IMR-90 (cell line): Measurements from ENCODE around the gene CDR2. TPM values are rescaled to one million over a fixed set of nuclear protein-coding genes. Genes with fewer than 3 reads are reported as not detected.

Experiments
- ATAC-seq: fragments of 200-7000 bp; cut with Tn5 transposase; 2 replicates; pipeline ENCODE4 v1.9.1; 2020; ENCODE audit warnings: low read depth, mild to moderate bottlenecking, moderate library complexity
- BruUV-seq: library from RNA; stranded (reverse); fragments of 400-500 nt; replicated peaks from 2 replicates; lab custom pipeline; 2021; lab: Mats Ljungman, UMichigan
- CTCF ChIA-PET: fragments of 300-600 bp; formaldehyde crosslinking; extraction: SDS; loops from one replicate; lab custom pipeline; 2021; ENCODE audit warnings: antibody characterized with exemption; lab: Yijun Ruan, JAX
- POLR2A ChIA-PET: fragments of 300-600 bp; sonication (Branson Sonifier 250); formaldehyde crosslinking; loops from one replicate; lab custom pipeline; 2022; ENCODE audit warnings: antibody characterized with exemption; ENCODE audit not compliant: unreplicated experiment; lab: Charles Lee
- DNase-seq: peaks from one replicate; pipeline ENCODE4 v3.0.0; 2013
- H2AFZ ChIP-seq: replicated peaks from 2 replicates; pipeline ENCODE3; 2013; ENCODE audit warnings: low read length, mild to moderate bottlenecking; ENCODE audit not compliant: poor library complexity
- H2AK5ac ChIP-seq: 2 replicates; pipeline ENCODE4 v1.6.1; 2013; ENCODE audit warnings: low read depth, low read length, inconsistent platforms
- H2AK9ac ChIP-seq: replicated peaks from 2 replicates; pipeline ENCODE3; 2013; ENCODE audit warnings: mild to moderate bottlenecking, low read depth, low read length, moderate library complexity; ENCODE audit not compliant: poor library complexity
- H2BK120ac ChIP-seq: 2 replicates; pipeline ENCODE4 v1.6.1; 2013; ENCODE audit warnings: low read depth, low read length, inconsistent platforms
- H2BK15ac ChIP-seq: 3 replicates; pipeline ENCODE4 v1.6.1; 2013; ENCODE audit warnings: low read depth, low read length, inconsistent platforms
- H2BK20ac ChIP-seq: 2 replicates; pipeline ENCODE4 v1.6.1; 2013; ENCODE audit warnings: low read depth, mild to moderate bottlenecking, inconsistent platforms, low read length, moderate library complexity
- H2BK5ac ChIP-seq: 2 replicates; pipeline ENCODE4 v1.6.1; 2013; ENCODE audit warnings: mild to moderate bottlenecking, low read depth, low read length, inconsistent platforms; ENCODE audit not compliant: poor library complexity, severe bottlenecking
- H3K14ac ChIP-seq: replicated peaks from 2 replicates; pipeline ENCODE4 v1.6.1; 2013; ENCODE audit warnings: low read depth, low read length, inconsistent platforms
- H3K18ac ChIP-seq: 2 replicates; pipeline ENCODE4 v1.6.1; 2013; ENCODE audit warnings: low read depth, low read length, control low read depth
- H3K23ac ChIP-seq: 2 replicates; pipeline ENCODE4 v1.6.1; 2013; ENCODE audit warnings: low read depth, low read length, inconsistent platforms
- H3K27ac ChIP-seq: 2 replicates; pipeline ENCODE4 v1.5.1; 2013; ENCODE audit warnings: mild to moderate bottlenecking, control low read depth, low read length; ENCODE audit not compliant: insufficient read depth
- H3K27me3 ChIP-seq: 2 replicates; pipeline ENCODE4 v1.6.1; 2013; ENCODE audit warnings: low read length; ENCODE audit not compliant: control insufficient read depth, insufficient read depth
- H3K36me3 ChIP-seq: 2 replicates; pipeline ENCODE4 v1.6.1; 2013; ENCODE audit warnings: low read length, mixed read lengths; ENCODE audit not compliant: control insufficient read depth, insufficient read depth
- H3K4ac ChIP-seq: 2 replicates; pipeline ENCODE4 v1.6.1; 2013; ENCODE audit warnings: low read depth, low read length, inconsistent platforms
- H3K4me1 ChIP-seq: 2 replicates; pipeline ENCODE4 v1.6.1; 2013; ENCODE audit warnings: low read length, mixed read lengths; ENCODE audit not compliant: control insufficient read depth, insufficient read depth
- H3K4me2 ChIP-seq: 2 replicates; pipeline ENCODE4 v1.6.1; 2013; ENCODE audit warnings: low read depth, mild to moderate bottlenecking, control low read depth, low read length, moderate library complexity
- H3K4me3 ChIP-seq: 2 replicates; pipeline ENCODE4 v1.5.1; 2013; ENCODE audit warnings: low read depth, mild to moderate bottlenecking, control low read depth, low read length, moderate library complexity; ENCODE audit not compliant: insufficient read depth
- H3K56ac ChIP-seq: 2 replicates; pipeline ENCODE4 v1.6.1; 2013; ENCODE audit warnings: low read length, inconsistent platforms; ENCODE audit not compliant: insufficient read depth; ENCODE audit errors: extremely low read depth
- H3K79me1 ChIP-seq, 2 experiments: 2 replicates each; pipeline ENCODE4 v1.6.1; 2013; ENCODE audit warnings: low read length in 2 of 2, inconsistent platforms in 1 of 2, low read depth in 1 of 2
- H3K9ac ChIP-seq: 2 replicates; pipeline ENCODE4 v1.6.1; 2013; ENCODE audit warnings: low read depth, low read length, control low read depth
- H3K9me1 ChIP-seq: 2 replicates; pipeline ENCODE4 v1.6.1; 2013; ENCODE audit warnings: low read length, inconsistent platforms; ENCODE audit not compliant: insufficient read depth
- H3K9me3 ChIP-seq: 2 replicates; pipeline ENCODE4 v1.6.1; 2013; ENCODE audit warnings: low read length; ENCODE audit not compliant: control insufficient read depth, insufficient read depth
- H4K20me1 ChIP-seq: 2 replicates; pipeline ENCODE4 v1.6.1; 2013; ENCODE audit warnings: low read length, inconsistent platforms; ENCODE audit not compliant: insufficient read depth
- H4K5ac ChIP-seq: 2 replicates; pipeline ENCODE4 v1.6.1; 2013; ENCODE audit warnings: mild to moderate bottlenecking, low read depth, low read length, control low read depth
- H4K8ac ChIP-seq, 2 experiments: 2 replicates each; pipeline ENCODE4 v1.6.1; 2013; ENCODE audit warnings: low read depth in 2 of 2, low read length in 2 of 2, control low read depth in 1 of 2, inconsistent platforms in 1 of 2
- H4K91ac ChIP-seq: 2 replicates; pipeline ENCODE4 v1.6.1; 2013; ENCODE audit warnings: low read depth, low read length, inconsistent platforms; ENCODE audit not compliant: insufficient read depth
- FOS ChIP-seq: fragments of 150-350 bp; IDR thresholded peaks from 2 replicates; pipeline ENCODE4 v1.6.1; 2016; ENCODE audit warnings: low read depth, low read length
- WGBS, 2 experiments: methylation state at CpG; one replicate each; pipeline versions ENCODE4 v1.1.5 to v1.1.7; 2013; ENCODE audit warnings: missing lambda C conversion rate in 2 of 2; ENCODE audit not compliant: insufficient read length in 1 of 2; ENCODE audit errors: extremely low coverage in 2 of 2; 5-methylcytosine and 5-hydroxymethylcytosine counted together
- dilution Hi-C: fragments of 300-500 bp; cut with HindIII; formaldehyde crosslinking; loops from one replicate; pipeline ENCODE4 v1.14.3; 2018; ENCODE audit warnings: low sequenced_read_pairs; ENCODE audit not compliant: unreplicated experiment
- in situ Hi-C: fragments of 300-500 bp; cut with MboI; formaldehyde crosslinking; loops from 3 replicates; pipeline ENCODE4 v1.14.3; 2019; ENCODE audit warnings: low sequenced_read_pairs, inconsistent platforms, mixed read lengths
- intact Hi-C: fragments of 100-400 bp; cut with micrococcal nuclease; formaldehyde crosslinking; loops from 2 replicates; pipeline ENCODE4 v1.10.0; 2022
- polyA plus RNA-seq, 3 experiments: library from polyadenylated mRNA; depleted of rRNA; stranded (reverse); fragments of >200 nt; gene quantifications; 2 replicates each; pipeline ENCODE4 v1.2.3, GENCODE V29; 2012; ENCODE audit warnings: low replicate concordance in 1 of 3
- total RNA-seq: library from RNA; depleted of rRNA; stranded (reverse); fragments of >200 nt; gene quantifications from 2 replicates; pipeline ENCODE4 v1.2.3, GENCODE V29; 2012

The CDR2 gene
- total and polyA plus RNA-seq, 2 of the 4 experiments (the other 2 are of a cell fraction), result 37.7 to 48.4 TPM

DNA sequence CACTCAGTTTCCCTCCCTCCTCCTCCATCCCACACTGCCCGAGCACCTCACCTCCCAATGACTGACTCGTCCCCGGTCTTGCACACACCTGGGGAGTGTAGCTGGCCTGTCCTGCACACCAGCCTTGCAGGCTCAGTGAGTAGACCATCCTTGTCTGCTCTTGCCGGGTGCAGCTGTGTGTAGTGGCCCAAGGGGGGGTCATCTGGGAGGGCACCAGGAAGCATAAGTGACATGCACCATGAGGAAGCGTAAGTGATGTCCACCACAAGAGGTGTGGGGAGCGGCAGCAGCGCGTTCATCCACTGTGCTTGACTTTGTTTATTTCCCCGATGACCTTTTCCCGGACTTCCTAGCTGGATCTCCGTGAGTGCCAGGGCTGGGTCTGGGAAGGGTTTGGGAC lies 45.5 kb upstream of the CDR2 start:
- BruUV-seq, result no TSS peak
- dilution Hi-C loops, result no loop called here

More for the DNA sequence above, 45.5 kb upstream of the CDR2 start:
- no peak overlapping the region for H3K4me3 ChIP-seq
- H4K91ac ChIP-seq, result no peak overlapping the region
- no peak overlapping the region for H3K23ac ChIP-seq
- no peak overlapping the region for H2BK5ac ChIP-seq
- peaks cover 4% of the 10 kb centered on the region for H3K9me1 ChIP-seq
- ATAC-seq, result no peak
- H2BK15ac ChIP-seq, result no peak overlapping the region
- H3K9me3 ChIP-seq, result no peaks in the 10 kb centered on the region
- no peak overlapping the region for H2AK9ac ChIP-seq
- H3K27ac ChIP-seq, result no peak overlapping the region
- in situ Hi-C loops, result no loop called here
- peaks cover 11% of the 10 kb centered on the region for H3K36me3 ChIP-seq
- H4K8ac ChIP-seq, result no peak overlapping the region
- ChIA-PET POLR2A (no interaction called here), CTCF (no interaction called here)
- no peak for TF ChIP-seq FOS
- no peak overlapping the region for H3K4ac ChIP-seq
- no peak overlapping the region for H3K4me2 ChIP-seq
- H4K20me1 ChIP-seq, result no peaks in the 10 kb centered on the region
- WGBS, 2 experiments, result 90% methylated on average over 2 of the region's 11 CpGs; no CpG with 5 or more reads in 1 of the 2 experiments
- peaks cover 4 to 6% of the 10 kb centered on the region in 2 experiments; a peak in 2 of 4 replicates for H3K79me1 ChIP-seq
- no peak overlapping the region for H3K18ac ChIP-seq
- H2BK120ac ChIP-seq, result no peak overlapping the region
- DNase-seq, result no peak
- H3K14ac ChIP-seq, result no peak overlapping the region
- no peak overlapping the region for H3K56ac ChIP-seq
- no peak overlapping the region for H2BK20ac ChIP-seq
- intact Hi-C loops, result no loop called here
- H3K27me3 ChIP-seq, result no peaks in the 10 kb centered on the region
- H2AFZ ChIP-seq, result no peak overlapping the region
- H3K4me1 ChIP-seq, result peaks cover 10% of the 10 kb centered on the region
- no peak overlapping the region for H2AK5ac ChIP-seq
- H3K9ac ChIP-seq, result no peak overlapping the region
- no peak overlapping the region for H4K5ac ChIP-seq
